GM20431 (cell line): ENCODE measurements around the gene ARHGEF6.
"Not testable (repeated sequence)": the region's sequence is repeated elsewhere in the genome, so short reads cannot be mapped to it uniquely, and the experiment has no call there.

Experiments
- in situ Hi-C: fragments of 300-500 bp; cut with MseI, MboI; formaldehyde crosslinking; loops from one replicate; pipeline ENCODE4 v1.15.0; 2020; ENCODE audit warnings: low sequenced_read_pairs; ENCODE audit not compliant: unreplicated experiment

The ARHGEF6 gene

DNA sequence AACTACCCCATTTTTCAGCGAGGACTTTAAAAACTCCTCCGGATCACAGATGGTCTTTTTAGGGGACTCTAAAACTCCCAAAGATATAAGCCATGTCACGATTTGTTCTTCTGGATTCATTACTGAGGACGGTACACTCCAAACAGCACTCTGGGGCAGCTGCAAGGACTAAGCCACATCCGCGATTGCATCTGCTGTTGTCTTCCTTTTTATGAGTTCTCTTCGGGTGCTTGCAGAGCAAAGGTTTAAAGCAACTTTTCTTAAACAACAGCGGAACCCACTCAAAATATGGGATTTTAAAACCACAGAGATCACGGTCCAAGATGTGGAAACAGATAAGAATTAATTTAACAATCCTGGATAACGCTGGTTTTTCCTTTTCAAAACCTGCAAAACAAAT is at the start of gene ARHGEF6:
Gene ARHGEF6, minus strand, starts transcription at position 170 of the 400 bp plus-strand sequence. Its CDS starts 50 bp downstream, at position 120.
- in situ Hi-C loops, result no loop called here

DNA sequence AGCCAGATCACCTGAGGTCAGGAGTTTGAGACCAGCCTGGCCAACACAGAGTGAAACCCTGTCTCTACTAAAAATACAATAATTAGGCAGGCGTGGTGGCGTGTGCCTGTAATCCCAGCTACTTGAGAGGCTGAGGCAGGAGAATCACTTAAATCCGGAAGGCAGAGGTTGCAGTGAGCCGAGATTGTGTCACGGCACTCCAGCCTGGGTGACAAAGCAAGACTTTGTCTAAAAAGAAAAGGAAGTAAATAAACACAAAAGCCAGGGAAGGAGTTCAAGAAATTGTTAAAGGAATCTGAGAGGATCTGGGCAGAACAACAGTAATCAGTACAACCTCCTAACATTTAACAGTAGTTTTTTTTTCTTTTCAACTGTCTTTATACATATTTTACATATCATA is 48.7 kb upstream of the ARHGEF6 start:
- in situ Hi-C loops, result no loop called here

DNA sequence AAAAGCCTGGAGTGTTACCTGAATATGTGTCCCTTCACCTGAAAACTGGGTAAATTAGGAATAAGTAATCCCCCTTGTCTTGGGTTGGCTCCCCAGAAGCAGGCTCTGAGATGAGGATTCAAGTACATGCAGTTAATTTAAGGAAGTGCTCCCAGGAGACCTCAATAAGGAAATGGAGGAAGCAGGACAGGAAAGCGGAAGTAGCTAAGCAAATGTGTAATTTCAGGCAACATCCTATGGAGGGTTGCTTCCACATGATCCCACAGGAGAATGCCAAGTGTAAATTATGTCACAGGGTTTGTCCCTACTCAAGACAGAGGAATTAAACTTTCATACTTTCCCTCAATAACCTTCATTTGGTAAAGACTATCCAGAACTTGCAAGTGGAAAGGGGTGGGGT is 48.1 kb upstream of the ARHGEF6 start:
- in situ Hi-C loops, result no loop called here

DNA sequence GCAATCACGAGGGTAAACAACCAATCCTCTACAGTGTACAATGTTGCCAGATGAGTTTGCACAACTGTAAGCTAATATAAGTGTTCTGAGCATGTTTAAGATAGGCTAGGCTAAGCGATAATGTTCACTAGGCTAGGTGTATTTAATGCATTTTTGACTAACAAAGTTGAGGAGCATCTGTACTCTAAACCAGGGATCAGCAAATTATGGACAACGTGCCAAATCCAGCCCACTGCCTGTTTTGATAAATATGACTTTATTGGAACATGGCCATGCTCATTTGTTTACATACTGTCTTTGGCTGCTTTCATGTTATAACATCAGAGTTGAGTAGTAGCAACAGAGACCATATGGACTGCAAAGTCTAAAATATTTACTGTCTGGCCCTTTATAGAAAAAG is 46.3 kb upstream of the ARHGEF6 start:
- in situ Hi-C loops, result no loop called here

DNA sequence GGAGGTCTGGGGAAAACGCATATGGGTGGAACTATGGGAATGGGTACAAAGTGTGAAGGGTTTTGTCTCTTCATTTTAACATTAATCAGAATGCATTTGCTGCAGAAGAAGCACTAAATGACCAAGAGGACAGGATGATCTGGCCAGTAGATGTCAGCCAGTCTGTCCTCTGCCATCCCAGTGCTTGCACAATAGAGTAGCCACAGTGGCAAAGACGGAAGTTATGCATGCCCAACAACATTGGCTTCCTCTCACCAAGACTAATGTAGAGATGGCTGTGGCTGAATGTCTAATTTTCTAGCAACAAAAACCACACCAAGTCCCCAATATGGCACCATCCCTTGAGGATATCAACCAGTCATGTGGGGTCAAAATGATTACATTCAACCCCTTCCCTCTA is 45.0 kb upstream of the ARHGEF6 start:
- in situ Hi-C loops, result no loop called here

GRCh38 chrX:136823175-136823574 is 42.4 kb upstream of the ARHGEF6 start:
- in situ Hi-C loops, result no loop called here

GRCh38 chrX:136822337-136823095 is 41.8 kb upstream of the ARHGEF6 start:
- in situ Hi-C loops, result no loop called here

DNA sequence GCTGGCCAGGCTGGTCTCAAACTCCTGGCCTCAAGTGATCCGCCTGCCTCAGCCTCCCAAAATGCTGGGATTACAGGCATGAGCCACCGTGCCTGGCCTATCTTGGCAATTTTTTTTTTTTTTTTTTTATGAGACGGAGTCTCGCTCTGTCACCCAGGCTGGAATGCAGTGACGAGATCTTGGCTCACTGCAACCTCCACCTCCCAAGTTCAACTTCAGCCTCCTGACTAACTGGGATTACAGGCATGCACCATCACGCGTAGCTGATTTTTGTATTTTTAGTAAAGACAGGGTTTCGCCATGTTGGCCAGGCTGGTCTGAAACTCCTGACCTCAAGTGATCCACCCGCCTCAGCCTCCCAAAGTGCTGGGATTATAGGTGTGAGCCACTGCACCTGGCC is 39.0 kb upstream of the ARHGEF6 start:
- in situ Hi-C loops, result not testable (repeated sequence)

GRCh38 chrX:136819031-136819703 is 38.4 kb upstream of the ARHGEF6 start:
- in situ Hi-C loops, result no loop called here

- in situ Hi-C loops, result no loop called here
Observed at GRCh38 chrX:136816975-136817374, 36.2 kb upstream of the ARHGEF6 start.

DNA sequence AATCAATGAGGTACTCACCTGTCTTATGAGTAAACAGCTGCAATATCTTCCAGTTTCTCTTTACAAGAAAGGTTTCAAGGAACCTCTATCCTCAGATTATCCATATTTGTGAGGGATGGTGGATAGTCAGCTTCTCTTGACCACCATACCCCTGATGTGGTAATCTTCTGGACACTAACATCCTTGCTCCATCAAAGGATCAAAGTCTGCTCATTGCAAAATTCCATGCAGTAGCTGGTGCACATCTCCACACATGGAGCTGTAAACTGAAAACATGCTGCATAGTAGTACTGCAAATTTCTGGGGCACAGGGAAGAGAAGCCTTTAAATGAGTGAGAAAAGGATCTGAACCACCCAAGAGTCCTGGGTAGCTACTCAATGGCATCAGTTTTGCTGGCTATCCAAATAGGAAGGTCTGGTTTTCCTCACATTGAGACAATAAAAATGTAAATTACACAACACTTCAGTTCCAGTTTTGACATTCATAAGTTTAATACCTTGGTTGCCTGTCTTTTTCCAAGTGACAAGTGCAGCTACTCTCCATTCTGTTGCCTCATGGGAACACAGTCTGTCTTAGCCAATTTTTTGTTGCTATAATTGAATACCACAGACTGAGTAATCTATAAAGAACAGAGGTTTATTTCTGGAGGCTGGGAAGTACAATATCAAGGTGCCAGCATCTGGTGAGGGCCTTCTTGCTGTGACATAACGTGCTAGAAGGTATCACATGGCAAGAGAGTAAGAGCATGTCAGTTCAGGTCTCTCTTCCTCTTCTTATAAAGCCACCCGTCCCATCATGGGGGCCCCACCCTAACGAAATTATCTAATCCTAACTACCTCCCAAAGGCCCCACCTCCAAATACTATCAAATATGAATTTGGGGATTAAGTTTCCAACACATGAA is 34.4 kb upstream of the ARHGEF6 start:
- in situ Hi-C loops, result no loop called here

GRCh38 chrX:136812286-136812685 is 31.6 kb upstream of the ARHGEF6 start:
- in situ Hi-C loops, result no loop called here

GRCh38 chrX:136810493-136810892 is 29.8 kb upstream of the ARHGEF6 start:
- in situ Hi-C loops, result no loop called here

GRCh38 chrX:136806891-136807410 is 26.2 kb upstream of the ARHGEF6 start:
- in situ Hi-C loops, result no loop called here

DNA sequence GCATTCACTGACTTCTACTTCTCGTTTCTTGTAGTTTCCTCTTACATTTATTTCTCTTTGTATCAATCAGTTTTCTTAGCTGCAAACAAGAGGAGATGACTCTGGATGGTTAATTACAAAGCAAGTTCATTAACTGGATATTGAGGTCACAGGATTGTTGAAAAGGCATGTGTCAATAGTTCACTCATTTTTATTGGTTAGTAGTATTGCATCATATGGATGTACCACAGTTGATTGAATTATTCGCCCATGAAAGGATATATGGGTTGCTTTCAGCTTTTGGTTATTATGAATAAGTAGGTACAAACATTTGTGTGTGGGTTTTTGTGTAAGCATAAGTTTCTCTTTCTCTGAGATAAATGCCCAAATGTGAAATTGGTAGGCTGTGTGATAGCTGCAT is 21.8 kb upstream of the ARHGEF6 start:
- in situ Hi-C loops, result no loop called here

DNA sequence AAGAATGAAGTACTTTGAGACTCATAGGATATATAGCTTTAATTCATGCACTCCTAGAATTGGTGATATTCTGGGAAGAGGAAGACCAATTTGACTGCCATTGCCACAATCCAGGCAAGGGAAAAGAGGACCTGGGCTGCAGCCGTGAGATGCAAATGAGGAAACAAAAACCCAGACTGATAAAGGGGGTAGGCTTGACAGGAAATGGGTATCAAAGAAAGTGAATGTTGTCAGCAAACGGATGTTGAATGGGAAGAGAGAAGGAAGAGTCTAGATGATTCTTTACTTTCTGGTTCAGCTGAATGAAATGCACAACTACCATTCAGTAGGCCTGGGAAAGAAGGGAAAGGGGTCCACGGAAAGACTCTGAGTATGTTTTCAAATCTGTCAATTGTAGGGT is 17.1 kb upstream of the ARHGEF6 start:
- in situ Hi-C loops, result no loop called here

DNA sequence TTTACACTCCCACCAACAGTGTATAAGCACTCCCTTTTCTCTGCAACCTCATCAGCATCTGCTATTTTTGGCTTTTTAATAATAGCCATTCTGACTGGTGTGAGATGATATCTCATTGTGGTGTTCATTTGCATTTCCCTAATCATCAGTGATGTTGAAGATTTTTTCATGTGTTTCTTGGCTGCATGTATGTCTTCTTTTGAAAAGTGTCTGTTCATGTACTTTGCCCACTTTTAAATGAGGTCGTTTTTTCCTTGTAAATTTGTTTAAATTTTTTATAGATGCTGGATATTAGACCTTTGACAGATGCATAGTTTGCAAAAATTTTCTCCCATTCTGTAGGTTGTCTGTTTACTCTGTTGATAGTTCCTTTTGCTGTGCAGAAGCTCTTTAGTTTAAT is 14.4 kb upstream of the ARHGEF6 start:
- in situ Hi-C loops, result not testable (repeated sequence)

DNA sequence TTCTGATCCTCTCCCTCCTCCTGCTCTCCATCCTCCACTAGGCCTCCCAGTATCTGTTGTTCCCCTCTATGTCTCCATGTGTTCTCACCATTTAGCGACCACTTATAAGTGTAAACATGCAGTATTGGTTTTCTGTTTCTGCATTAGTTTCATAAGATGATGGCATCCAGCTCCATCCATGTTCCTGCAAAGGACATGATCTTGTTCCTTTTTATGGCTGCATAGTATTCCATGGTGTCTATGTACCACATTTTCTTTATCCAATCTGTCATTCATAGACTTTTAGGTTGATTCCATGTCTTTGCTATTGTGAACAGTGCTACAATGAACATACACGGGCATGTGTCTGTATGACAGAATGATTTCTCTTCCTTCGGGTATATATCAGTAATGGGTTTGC is 13.9 kb upstream of the ARHGEF6 start:
- in situ Hi-C loops, result not testable (repeated sequence)

DNA sequence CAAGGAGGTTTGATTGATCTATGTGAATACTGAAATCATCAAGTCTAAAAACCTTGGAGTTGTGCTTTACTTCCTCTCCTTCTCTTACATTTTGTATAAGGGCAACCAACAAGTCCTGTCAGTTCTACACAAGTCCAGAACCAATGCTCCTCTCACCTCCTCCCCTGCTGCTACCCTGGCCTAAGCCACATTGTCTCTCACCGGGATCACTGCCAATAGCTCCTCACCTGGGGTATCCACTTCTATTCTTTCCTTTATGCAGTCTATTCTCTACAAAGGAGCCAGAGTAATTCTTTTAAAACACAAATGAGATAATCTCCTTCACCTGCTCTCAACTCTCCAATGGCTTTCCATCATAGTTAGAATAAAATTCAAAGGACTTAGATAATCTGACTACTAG is 13.3 kb upstream of the ARHGEF6 start:
- in situ Hi-C loops, result no loop called here

GRCh38 chrX:136789856-136790255 is 9.1 kb upstream of the ARHGEF6 start:
- in situ Hi-C loops, result no loop called here

DNA sequence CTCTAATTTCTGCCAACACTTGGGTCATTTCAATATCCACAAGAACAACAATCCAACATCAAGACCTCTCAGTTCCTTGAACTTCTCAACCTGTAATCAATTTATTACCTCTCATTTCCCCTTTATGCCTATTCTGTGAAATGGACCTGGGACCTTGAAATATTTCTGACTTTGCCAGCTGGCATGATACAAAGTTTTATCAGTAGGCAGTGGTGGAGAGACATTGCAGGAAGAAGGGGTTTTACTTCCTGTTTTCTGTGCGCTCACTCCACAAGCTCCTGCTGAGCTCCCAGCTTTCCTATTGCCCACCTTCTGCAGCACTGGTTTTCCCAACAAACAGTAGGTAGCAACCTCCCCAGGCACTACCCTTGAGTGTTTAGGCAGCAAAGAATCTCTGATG is 3.5 kb upstream of the ARHGEF6 start:
- in situ Hi-C loops, result no loop called here
